ENCODE data around the gene GNAS. TPM values are rescaled to one million over a fixed set of nuclear protein-coding genes. Genes with fewer than 3 reads are reported as not detected.
A peak's percentile ranks its signal among the peaks of the same experiment; 100 is the strongest.

The GNAS gene
- total and polyA plus RNA-seq, 9 of the 15 experiments (the other 6 are each of a cell fraction or from before 2014, with no cell fraction given): 128 to 648 (median 266) TPM

- no peaks in the 10 kb centered on the region for H3K9me3 ChIP-seq (replicated peaks; ENCODE audit: control insufficient read depth, insufficient read depth, low read depth, low read length)
- H3K9me1 ChIP-seq (ENCODE audit: control insufficient read depth, insufficient read depth, low read length): no peaks in the 10 kb centered on the region
- H3K36me3 ChIP-seq (ENCODE audit: control insufficient read depth, insufficient read depth, low read length): no peaks in the 10 kb centered on the region
- no peaks in the 10 kb centered on the region for H3K79me2 ChIP-seq (ENCODE audit: control insufficient read depth, insufficient read depth, low read length)
- intact Hi-C loops (cut with micrococcal nuclease) (no loop called here), in situ Hi-C loops (cut with MboI) (no loop called here)
- no peaks in the 10 kb centered on the region for H4K20me1 ChIP-seq (replicated peaks; ENCODE audit: control insufficient read depth, insufficient read depth, low read length)
- no TSS peak for BruUV-seq (replicated peaks)
- H3K4me2 ChIP-seq (ENCODE audit: insufficient read depth, low read length): no peak overlapping the region
- peaks cover 2 to 4% of the 10 kb centered on the region in 2 experiments; a peak in 2 of 5 replicates for H3K4me1 ChIP-seq (replicated peaks in 1 of 2; ENCODE audit: control insufficient read depth in 2 of 2, insufficient read depth in 2 of 2, low read length in 2 of 2)
- H3K9ac ChIP-seq (ENCODE audit: insufficient read depth in 1 of 2, low read depth in 2 of 2, low read length in 2 of 2): no peak overlapping the region
- peak in 1 of 4 experiments; percentile 40 for DNase-seq (ENCODE audit: extremely low read depth in 1 of 4, low spot score in 3 of 4)
- no peaks in the 10 kb centered on the region; a peak in 1 of 5 replicates for H3K27me3 ChIP-seq (ENCODE audit: control insufficient read depth in 2 of 2, insufficient read depth in 2 of 2, low read length in 2 of 2)
- WGBS (ENCODE audit: insufficient coverage, low coverage, missing lambda C conversion rate): 26% methylated on average over 9 of the region's 9 CpGs
- ChIA-PET POLR2A (no interaction called here), CTCF (ENCODE audit: low intra/inter-chr PET ratio) (no interaction called here)
- no peak for FAIRE-seq
- no peak overlapping the region for H3K4me3 ChIP-seq
- H2AFZ ChIP-seq (ENCODE audit: low read depth, low read length): peak overlapping the region; percentile 74
- no peak overlapping the region for H3K27ac ChIP-seq (ENCODE audit: extremely low read depth, low read depth, low read length)
- ATAC-seq: peak; percentile 51
- TF ChIP-seq SAFB (IDR thresholded peaks at IDR 0.05; ENCODE audit: borderline replicate concordance, low read depth, low read length): no peak
- 0 out of 2 replicates have a peak, but pooled peaks have one; percentile 19 for TF ChIP-seq MEF2D (tag; conservative IDR thresholded peaks at IDR 0.05; ENCODE audit: low read depth)
- no peak for TF ChIP-seq CBX2 (IDR thresholded peaks at IDR 0.05; ENCODE audit: insufficient read depth, low read length, poor library complexity, severe bottlenecking)
- TF ChIP-seq ZNF764 (CRISPR knock-in tag; IDR thresholded peaks at IDR 0.05; ENCODE audit: low read depth): no peak
- no peak for TF ChIP-seq SREBF1 (IDR thresholded peaks at IDR 0.05; ENCODE audit: borderline replicate concordance, low read depth, low read length)
- TF ChIP-seq KLF10 (CRISPR knock-in tag; IDR thresholded peaks at IDR 0.05): no peak
- no peak for TF ChIP-seq RAD51 (IDR thresholded peaks at IDR 0.05; ENCODE audit: borderline replicate concordance, low read depth)
- TF ChIP-seq, protein P1, sequence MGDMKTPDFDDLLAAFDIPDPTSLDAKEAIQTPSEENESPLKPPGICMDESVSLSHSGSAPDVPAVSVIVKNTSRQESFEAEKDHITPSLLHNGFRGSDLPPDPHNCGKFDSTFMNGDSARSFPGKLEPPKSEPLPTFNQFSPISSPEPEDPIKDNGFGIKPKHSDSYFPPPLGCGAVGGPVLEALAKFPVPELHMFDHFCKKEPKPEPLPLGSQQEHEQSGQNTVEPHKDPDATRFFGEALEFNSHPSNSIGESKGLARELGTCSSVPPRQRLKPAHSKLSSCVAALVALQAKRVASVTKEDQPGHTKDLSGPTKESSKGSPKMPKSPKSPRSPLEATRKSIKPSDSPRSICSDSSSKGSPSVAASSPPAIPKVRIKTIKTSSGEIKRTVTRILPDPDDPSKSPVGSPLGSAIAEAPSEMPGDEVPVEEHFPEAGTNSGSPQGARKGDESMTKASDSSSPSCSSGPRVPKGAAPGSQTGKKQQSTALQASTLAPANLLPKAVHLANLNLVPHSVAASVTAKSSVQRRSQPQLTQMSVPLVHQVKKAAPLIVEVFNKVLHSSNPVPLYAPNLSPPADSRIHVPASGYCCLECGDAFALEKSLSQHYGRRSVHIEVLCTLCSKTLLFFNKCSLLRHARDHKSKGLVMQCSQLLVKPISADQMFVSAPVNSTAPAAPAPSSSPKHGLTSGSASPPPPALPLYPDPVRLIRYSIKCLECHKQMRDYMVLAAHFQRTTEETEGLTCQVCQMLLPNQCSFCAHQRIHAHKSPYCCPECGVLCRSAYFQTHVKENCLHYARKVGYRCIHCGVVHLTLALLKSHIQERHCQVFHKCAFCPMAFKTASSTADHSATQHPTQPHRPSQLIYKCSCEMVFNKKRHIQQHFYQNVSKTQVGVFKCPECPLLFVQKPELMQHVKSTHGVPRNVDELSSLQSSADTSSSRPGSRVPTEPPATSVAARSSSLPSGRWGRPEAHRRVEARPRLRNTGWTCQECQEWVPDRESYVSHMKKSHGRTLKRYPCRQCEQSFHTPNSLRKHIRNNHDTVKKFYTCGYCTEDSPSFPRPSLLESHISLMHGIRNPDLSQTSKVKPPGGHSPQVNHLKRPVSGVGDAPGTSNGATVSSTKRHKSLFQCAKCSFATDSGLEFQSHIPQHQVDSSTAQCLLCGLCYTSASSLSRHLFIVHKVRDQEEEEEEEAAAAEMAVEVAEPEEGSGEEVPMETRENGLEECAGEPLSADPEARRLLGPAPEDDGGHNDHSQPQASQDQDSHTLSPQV (IDR thresholded peaks at IDR 0.05): peak; percentile 18; the same call in 1 of the 2 replicates
- peak; percentile 36; the same call in 1 of the 2 replicates for TF ChIP-seq DMBX1 (CRISPR knock-in tag; IDR thresholded peaks at IDR 0.05; ENCODE audit: borderline replicate concordance)
- no peak for TF ChIP-seq TAL1 (IDR thresholded peaks at IDR 0.05)
- TF ChIP-seq RBM17 (IDR thresholded peaks at IDR 0.05; ENCODE audit: borderline replicate concordance, low read depth, low read length): no peak
- TF ChIP-seq, protein P2, sequence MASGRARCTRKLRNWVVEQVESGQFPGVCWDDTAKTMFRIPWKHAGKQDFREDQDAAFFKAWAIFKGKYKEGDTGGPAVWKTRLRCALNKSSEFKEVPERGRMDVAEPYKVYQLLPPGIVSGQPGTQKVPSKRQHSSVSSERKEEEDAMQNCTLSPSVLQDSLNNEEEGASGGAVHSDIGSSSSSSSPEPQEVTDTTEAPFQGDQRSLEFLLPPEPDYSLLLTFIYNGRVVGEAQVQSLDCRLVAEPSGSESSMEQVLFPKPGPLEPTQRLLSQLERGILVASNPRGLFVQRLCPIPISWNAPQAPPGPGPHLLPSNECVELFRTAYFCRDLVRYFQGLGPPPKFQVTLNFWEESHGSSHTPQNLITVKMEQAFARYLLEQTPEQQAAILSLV (tag; IDR thresholded peaks at IDR 0.05): no peak
- TF ChIP-seq CBX5 (IDR thresholded peaks at IDR 0.05; ENCODE audit: borderline replicate concordance, low read depth): no peak
- TF ChIP-seq EP400 (IDR thresholded peaks at IDR 0.05): 0 out of 2 replicates have a peak, but pooled peaks have one; percentile 4
- TF ChIP-seq ARHGAP35 (IDR thresholded peaks at IDR 0.05; ENCODE audit: partially characterized antibody): no peak
Observed at GRCh38 chr20:58880994-58881752, 28.7 kb downstream of the GNAS start.
